DOHH2 (cell line): ENCODE data around the gene PALM.
"Not testable (repeated sequence)": the region's sequence is repeated elsewhere in the genome, so short reads cannot be mapped to it uniquely, and the experiment has no call there.

Source experiments
- H3F3A ChIP-seq: fragments of 200-600 bp; sonication (generic), shearing (Covaris generic); 2 replicates; pipeline ENCODE4 v1.6.0; 2016; ENCODE audit warnings: antibody characterized with exemption, mild to moderate bottlenecking; ENCODE audit not compliant: control insufficient read depth, insufficient read depth
- H3K27ac ChIP-seq: fragments of 200-600 bp; sonication (generic); 2 replicates; pipeline ENCODE4 v1.5.1; 2014; ENCODE audit warnings: low read depth, mild to moderate bottlenecking, low read length, moderate library complexity
- H3K27me3 ChIP-seq: fragments of 200-600 bp; sonication (generic); 2 replicates; pipeline ENCODE4 v1.6.1; 2014; ENCODE audit warnings: mild to moderate bottlenecking, low read length, mixed read lengths; ENCODE audit not compliant: control insufficient read depth
- H3K36me3 ChIP-seq: fragments of 200-600 bp; sonication (generic); 2 replicates; pipeline ENCODE4 v1.6.1; 2014; ENCODE audit warnings: mild to moderate bottlenecking, low read length, moderate library complexity, mixed read lengths; ENCODE audit not compliant: control insufficient read depth
- H3K4me1 ChIP-seq: fragments of 200-600 bp; sonication (generic); 2 replicates; pipeline ENCODE4 v1.6.1; 2014; ENCODE audit warnings: mild to moderate bottlenecking, low read length, mixed read lengths; ENCODE audit not compliant: control insufficient read depth
- H3K4me2 ChIP-seq: fragments of 200-600 bp; sonication (generic); 2 replicates; pipeline ENCODE4 v1.6.0; 2014; ENCODE audit warnings: mild to moderate bottlenecking, low read length, moderate library complexity
- H3K4me3 ChIP-seq: fragments of 200-600 bp; sonication (generic); 2 replicates; pipeline ENCODE4 v1.5.1; 2014; ENCODE audit warnings: mild to moderate bottlenecking, low read length, mixed read lengths
- H3K79me2 ChIP-seq: fragments of 200-600 bp; sonication (generic); 2 replicates; pipeline ENCODE4 v1.6.1; 2014; ENCODE audit warnings: mild to moderate bottlenecking, low read length, mixed read lengths; ENCODE audit not compliant: control insufficient read depth
- H3K9me2 ChIP-seq: fragments of 200-600 bp; sonication (generic); replicated peaks from 2 replicates; pipeline ENCODE4 v1.6.1; 2014; ENCODE audit warnings: mild to moderate bottlenecking, low read length, mixed read lengths; ENCODE audit not compliant: control insufficient read depth
- H3K9me3 ChIP-seq: fragments of 200-600 bp; sonication (generic); 2 replicates; pipeline ENCODE4 v1.6.1; 2014; ENCODE audit warnings: antibody characterized with exemption, low read length, mixed read lengths; ENCODE audit not compliant: control insufficient read depth, insufficient read depth
- H4K20me1 ChIP-seq: fragments of 200-600 bp; sonication (generic); 2 replicates; pipeline ENCODE4 v1.6.0; 2014; ENCODE audit warnings: low read depth, mild to moderate bottlenecking, antibody characterized with exemption, low read length, moderate library complexity; ENCODE audit not compliant: control insufficient read depth, insufficient read depth
- CTCF ChIP-seq: fragments of 200-600 bp; sonication (generic); IDR thresholded peaks from one replicate; pipeline ENCODE4 v1.5.1; 2014; ENCODE audit warnings: antibody characterized with exemption, mild to moderate bottlenecking, low read depth, low read length; ENCODE audit not compliant: poor library complexity, severe bottlenecking
- EZH2phosphoT487 ChIP-seq: fragments of 200-600 bp; sonication (generic); IDR thresholded peaks from 2 replicates; pipeline ENCODE4 v1.6.1; 2017; ENCODE audit warnings: borderline replicate concordance, mild to moderate bottlenecking, antibody characterized with exemption, low read length, moderate library complexity, mixed read lengths

PALM gene

GRCh38 chr19:690203-690602 is 18.5 kb upstream of the PALM start:
- Histone ChIP-seq H3K79me2 (no peaks in the 10 kb centered on the region), H3K27me3 (peaks cover 6% of the 10 kb centered on the region; the same call in 1 of the 2 replicates), H3K4me3 (no peak overlapping the region), H3K36me3 (no peaks in the 10 kb centered on the region), H3K4me1 (no peaks in the 10 kb centered on the region), H3K4me2 (no peak overlapping the region), H4K20me1 (no peaks in the 10 kb centered on the region), H3K27ac (no peak overlapping the region), H3K9me2 (no peaks in the 10 kb centered on the region), H3F3A (no peaks in the 10 kb centered on the region), H3K9me3 (no peaks in the 10 kb centered on the region)
- TF ChIP-seq CTCF (no peak), EZH2phosphoT487 (no peak)

- Histone ChIP-seq H3K36me3 (no peaks in the 10 kb centered on the region), H3K4me2 (no peak overlapping the region), H3K4me3 (no peak overlapping the region), H3K9me2 (no peaks in the 10 kb centered on the region), H3K79me2 (no peaks in the 10 kb centered on the region), H3K27ac (no peak overlapping the region), H3F3A (no peaks in the 10 kb centered on the region), H4K20me1 (no peaks in the 10 kb centered on the region), H3K4me1 (no peaks in the 10 kb centered on the region), H3K9me3 (no peaks in the 10 kb centered on the region), H3K27me3 (peaks cover 10% of the 10 kb centered on the region)
- TF ChIP-seq EZH2phosphoT487 (no peak), CTCF (no peak)
Measured at GRCh38 chr19:694481-695351, 14.0 kb upstream of the PALM start.

GRCh38 chr19:695352-695949 is 13.3 kb upstream of the PALM start, which contains the start of gene PRSS57:
Gene PRSS57, minus strand, starts transcription at chr19:695452. Its CDS starts 22 bp downstream, at chr19:695430.
- Histone ChIP-seq H3K27me3 (peaks cover 10% of the 10 kb centered on the region), H3K4me3 (no peak within 1 kb of the TSS), H3K36me3 (no peaks in the 10 kb centered on the region), H4K20me1 (no peaks in the 10 kb centered on the region), H3K4me2 (no peak within 1 kb of the TSS), H3K9me2 (no peaks in the 10 kb centered on the region), H3K9me3 (no peaks in the 10 kb centered on the region), H3K79me2 (no peaks in the 10 kb centered on the region), H3K4me1 (no peaks in the 10 kb centered on the region), H3F3A (no peaks in the 10 kb centered on the region), H3K27ac (no peak within 1 kb of the TSS)
- no peak for TF ChIP-seq EZH2phosphoT487
- TF ChIP-seq CTCF: no peak

- not testable (repeated sequence) for H3K27ac ChIP-seq, H3K79me2 ChIP-seq
Measured at GRCh38 chr19:698529-698928, 10.2 kb upstream of the PALM start.

GRCh38 chr19:699885-700284 is 8.8 kb upstream of the PALM start:
- H3K4me2 ChIP-seq, H3K36me3 ChIP-seq, H4K20me1 ChIP-seq, H3K4me3 ChIP-seq, H3K27me3 ChIP-seq, H3F3A ChIP-seq, H3K79me2 ChIP-seq, H3K9me3 ChIP-seq, H3K27ac ChIP-seq, H3K9me2 ChIP-seq: not testable (repeated sequence)
- H3K4me1 ChIP-seq: peaks cover 11% of the 10 kb centered on the region

More at GRCh38 chr19:698529-698928, 10.2 kb upstream of the PALM start:
- not testable (repeated sequence) for H3K9me3 ChIP-seq, H3K4me3 ChIP-seq, H3K4me2 ChIP-seq, H3K4me1 ChIP-seq, H3F3A ChIP-seq, H4K20me1 ChIP-seq, H3K36me3 ChIP-seq, H3K9me2 ChIP-seq
- H3K27me3 ChIP-seq: peaks cover 10% of the 10 kb centered on the region
